Upper lobe of right lung (tissue), 1 donor: ENCODE measurements around the gene PRR23E. TPM values are rescaled to one million over a fixed set of nuclear protein-coding genes. Genes with fewer than 3 reads are reported as not detected.
A peak's percentile ranks its signal among the peaks of the same experiment; 100 is the strongest.

Source experiments
- ATAC-seq: fragments of 200-7000 bp; cut with Tn5 transposase; one replicate; pipeline ENCODE4 v1.9.1; 2020; ENCODE audit warnings: mild to moderate bottlenecking, moderate library complexity
- DNase-seq: peaks from one replicate; pipeline ENCODE4 v3.0.0-alpha.2; 2020
- H3K27ac ChIP-seq: fragments of 200-600 bp; one replicate; pipeline ENCODE4 v1.8.0; 2022
- H3K27me3 ChIP-seq: fragments of 200-600 bp; one replicate; pipeline ENCODE4 v1.8.0; 2022; ENCODE audit warnings: mild to moderate bottlenecking
- H3K36me3 ChIP-seq: fragments of 200-600 bp; one replicate; pipeline ENCODE4 v1.8.0; 2022
- H3K4me1 ChIP-seq: fragments of 200-600 bp; one replicate; pipeline ENCODE4 v1.8.0; 2022
- H3K4me3 ChIP-seq: fragments of 200-600 bp; one replicate; pipeline ENCODE4 v1.8.0; 2022; ENCODE audit warnings: mild to moderate bottlenecking
- H3K9me3 ChIP-seq: fragments of 200-600 bp; one replicate; pipeline ENCODE4 v1.8.0; 2022
- intact Hi-C: fragments of 100-400 bp; cut with DNase I; formaldehyde crosslinking; loops from one replicate; pipeline ENCODE4 v1.11.0; 2022
- total RNA-seq: library from RNA; stranded (reverse); fragmentation: NEBNext Ultra II Directional; extraction: Animal tissue kit (Norgen Biotek cat#: 25700); gene quantifications from one replicate; pipeline ENCODE4 v1.2.1, GENCODE V29; 2021
- TF ChIP-seq, protein P1 (sequence below): fragments of 200-600 bp; IDR thresholded peaks from one replicate; pipeline ENCODE4 v1.8.0; 2022; ENCODE audit warnings: antibody characterized with exemption
- donor health status: DM: no; HTN: yes; CAD: no; lungs with severe emphysema.

Gene PRR23E
- total RNA-seq, 1 donor from 2014 or later: not detected

DNA sequence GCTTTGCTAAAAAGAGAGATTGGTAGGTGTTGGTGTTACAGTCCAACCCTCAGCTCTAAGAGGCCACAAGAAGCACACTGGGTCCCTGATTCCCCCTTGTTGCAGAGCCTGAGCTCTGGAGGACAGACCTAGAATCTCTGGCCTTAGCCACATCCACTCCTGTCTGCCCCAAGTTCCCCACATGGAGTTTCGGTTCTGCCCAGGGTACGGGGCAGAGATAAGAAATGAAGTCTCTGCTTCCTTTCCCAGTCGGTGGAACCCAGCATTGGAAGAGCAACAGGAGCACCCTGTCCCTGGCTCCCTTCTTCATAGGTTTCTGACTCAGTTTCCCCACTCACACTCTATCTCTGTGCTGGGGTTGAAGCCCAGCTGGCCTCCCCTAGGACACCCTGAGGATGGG, 13.2 kb downstream of the PRR23E start:
- peak; percentile 21 for ATAC-seq
- Histone ChIP-seq H3K27me3 (peaks cover 3% of the 10 kb centered on the region), H3K4me1 (no peaks in the 10 kb centered on the region), H3K36me3 (no peaks in the 10 kb centered on the region), H3K4me3 (no peak overlapping the region), H3K27ac (no peak overlapping the region), H3K9me3 (no peaks in the 10 kb centered on the region)
- intact Hi-C loops: no loop called here
- no peak for DNase-seq
- TF ChIP-seq, protein P1, sequence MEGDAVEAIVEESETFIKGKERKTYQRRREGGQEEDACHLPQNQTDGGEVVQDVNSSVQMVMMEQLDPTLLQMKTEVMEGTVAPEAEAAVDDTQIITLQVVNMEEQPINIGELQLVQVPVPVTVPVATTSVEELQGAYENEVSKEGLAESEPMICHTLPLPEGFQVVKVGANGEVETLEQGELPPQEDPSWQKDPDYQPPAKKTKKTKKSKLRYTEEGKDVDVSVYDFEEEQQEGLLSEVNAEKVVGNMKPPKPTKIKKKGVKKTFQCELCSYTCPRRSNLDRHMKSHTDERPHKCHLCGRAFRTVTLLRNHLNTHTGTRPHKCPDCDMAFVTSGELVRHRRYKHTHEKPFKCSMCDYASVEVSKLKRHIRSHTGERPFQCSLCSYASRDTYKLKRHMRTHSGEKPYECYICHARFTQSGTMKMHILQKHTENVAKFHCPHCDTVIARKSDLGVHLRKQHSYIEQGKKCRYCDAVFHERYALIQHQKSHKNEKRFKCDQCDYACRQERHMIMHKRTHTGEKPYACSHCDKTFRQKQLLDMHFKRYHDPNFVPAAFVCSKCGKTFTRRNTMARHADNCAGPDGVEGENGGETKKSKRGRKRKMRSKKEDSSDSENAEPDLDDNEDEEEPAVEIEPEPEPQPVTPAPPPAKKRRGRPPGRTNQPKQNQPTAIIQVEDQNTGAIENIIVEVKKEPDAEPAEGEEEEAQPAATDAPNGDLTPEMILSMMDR: no peak

DNA sequence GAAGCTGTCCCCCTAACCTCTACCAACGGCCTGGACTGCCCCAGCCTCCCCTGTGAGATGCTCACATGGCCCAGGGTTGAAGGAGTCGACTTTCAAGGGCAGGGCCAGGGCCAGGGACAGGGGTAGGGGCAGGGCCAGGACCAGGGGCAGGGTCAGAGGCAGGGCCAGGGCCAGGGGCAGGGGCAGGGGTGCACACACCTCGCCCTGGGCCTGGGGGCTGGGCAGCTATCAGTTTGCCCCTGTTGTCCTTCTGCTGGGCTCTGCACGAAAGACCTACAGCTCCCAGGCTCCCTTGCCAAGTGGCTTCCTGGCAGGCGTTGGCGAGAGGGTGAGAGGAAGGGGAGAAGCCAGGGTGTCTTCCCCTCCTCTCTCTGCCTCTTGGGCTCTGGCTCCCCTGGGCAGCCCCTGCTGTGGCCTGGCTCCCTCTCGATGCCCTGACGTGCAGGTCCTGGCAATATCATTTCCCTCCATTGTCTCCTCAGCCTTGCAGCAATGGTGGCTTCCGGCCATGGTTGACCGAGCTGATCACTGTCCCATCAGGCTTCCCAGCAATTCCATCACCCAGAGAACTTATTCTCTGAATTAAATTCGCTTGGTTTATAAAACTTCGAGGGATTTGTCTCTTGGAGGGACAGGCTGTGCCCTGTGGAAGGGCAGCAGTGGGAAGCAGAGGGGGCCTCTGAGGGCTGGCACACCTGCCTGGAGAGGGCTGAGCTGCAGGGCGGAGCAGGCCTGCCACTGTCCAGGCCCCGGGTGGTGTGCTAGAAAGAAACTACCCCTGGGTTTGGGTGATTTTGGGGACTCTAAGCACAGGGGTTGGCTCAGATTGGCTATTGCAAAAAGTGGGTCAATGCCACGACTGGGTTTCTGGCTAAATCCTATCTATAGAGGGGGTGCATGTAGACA, 13.9 kb downstream of the PRR23E start:
- H3K9me3 ChIP-seq: no peaks in the 10 kb centered on the region
- ATAC-seq: peak; percentile 6
- no peak overlapping the region for H3K4me3 ChIP-seq
- no peaks in the 10 kb centered on the region for H3K36me3 ChIP-seq
- intact Hi-C loops: no loop called here
- no peak overlapping the region for H3K27ac ChIP-seq
- DNase-seq: no peak
- peaks cover 2% of the 10 kb centered on the region for H3K27me3 ChIP-seq
- no peaks in the 10 kb centered on the region for H3K4me1 ChIP-seq
- TF ChIP-seq, protein P1: no peak

DNA sequence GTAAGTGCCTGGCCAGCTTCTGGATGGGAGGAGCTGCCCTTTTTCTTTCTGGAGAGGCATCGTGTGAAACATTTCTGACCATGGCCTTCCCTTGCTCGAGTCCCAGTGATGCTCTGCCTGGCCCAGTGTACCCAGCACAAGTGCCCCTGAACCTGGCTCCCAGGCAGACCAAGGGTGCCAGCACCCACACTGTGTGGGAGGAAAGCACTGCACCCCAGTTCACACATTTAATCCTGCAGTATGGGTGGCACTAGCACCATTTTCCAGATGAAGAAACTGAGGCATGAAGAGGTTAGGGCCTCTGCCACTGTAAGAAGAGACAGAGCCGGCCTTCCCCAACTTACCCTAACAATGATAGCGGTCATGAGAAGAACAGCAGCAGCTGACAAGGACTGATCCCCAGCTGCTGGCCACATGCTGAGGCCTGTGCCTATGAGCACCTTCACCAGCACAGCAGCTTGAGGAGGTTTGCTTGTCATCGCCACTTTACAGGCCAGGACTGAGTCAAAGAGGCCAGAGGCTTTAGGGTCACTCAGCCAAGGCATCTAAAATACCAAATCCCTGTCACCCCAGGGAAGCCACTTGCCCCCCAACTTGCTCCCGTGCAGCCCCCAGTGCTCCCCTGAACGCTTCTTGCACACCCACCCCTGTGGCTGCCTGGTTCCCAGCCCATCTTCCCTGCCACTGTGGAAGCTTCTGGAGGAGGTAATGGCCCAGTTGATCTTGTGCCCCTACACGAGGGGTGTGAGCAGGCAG, 15.0 kb downstream of the PRR23E start:
- Histone ChIP-seq H3K36me3 (no peaks in the 10 kb centered on the region), H3K9me3 (no peaks in the 10 kb centered on the region), H3K27me3 (no peaks in the 10 kb centered on the region), H3K4me1 (no peaks in the 10 kb centered on the region), H3K27ac (no peak overlapping the region), H3K4me3 (no peak overlapping the region)
- intact Hi-C loops: no loop called here
- DNase-seq (no peak), ATAC-seq (no peak)
- TF ChIP-seq, protein P1: no peak

DNA sequence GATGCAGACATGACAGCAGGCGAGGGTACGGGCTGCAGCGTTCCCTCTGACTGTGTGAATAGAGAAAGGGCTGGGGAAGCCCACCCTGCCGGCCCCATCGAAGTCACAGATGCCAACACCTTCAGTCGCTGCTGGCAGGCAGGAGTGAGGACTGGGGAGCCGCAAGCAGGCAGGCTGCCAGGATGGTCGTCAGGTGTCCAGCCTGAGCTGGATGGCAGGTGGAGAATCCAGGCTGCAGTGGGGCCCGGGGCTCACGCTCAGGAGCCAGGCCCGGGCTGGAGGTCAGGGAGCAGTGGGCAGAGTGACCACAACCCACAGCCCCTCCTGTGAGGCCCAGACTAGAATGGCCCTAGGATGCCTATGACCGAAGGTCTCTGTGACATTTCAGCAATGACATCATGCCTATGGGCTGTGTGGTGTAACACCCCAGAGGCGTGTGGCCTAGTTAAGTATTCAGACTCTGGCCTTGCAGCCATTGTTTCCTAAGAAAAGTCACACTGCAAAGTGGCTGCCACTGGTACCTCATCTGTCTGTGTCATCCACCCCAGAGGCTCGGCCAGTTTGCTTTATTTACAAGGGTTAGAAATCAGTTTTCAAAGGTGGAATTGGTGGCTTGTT, 15.7 kb downstream of the PRR23E start:
- Histone ChIP-seq H3K27me3 (no peaks in the 10 kb centered on the region), H3K27ac (no peak overlapping the region), H3K4me1 (no peaks in the 10 kb centered on the region), H3K4me3 (no peak overlapping the region), H3K9me3 (no peaks in the 10 kb centered on the region), H3K36me3 (no peaks in the 10 kb centered on the region)
- ATAC-seq (no peak), DNase-seq (no peak)
- TF ChIP-seq, protein P1: no peak
- intact Hi-C loops: no loop called here

DNA sequence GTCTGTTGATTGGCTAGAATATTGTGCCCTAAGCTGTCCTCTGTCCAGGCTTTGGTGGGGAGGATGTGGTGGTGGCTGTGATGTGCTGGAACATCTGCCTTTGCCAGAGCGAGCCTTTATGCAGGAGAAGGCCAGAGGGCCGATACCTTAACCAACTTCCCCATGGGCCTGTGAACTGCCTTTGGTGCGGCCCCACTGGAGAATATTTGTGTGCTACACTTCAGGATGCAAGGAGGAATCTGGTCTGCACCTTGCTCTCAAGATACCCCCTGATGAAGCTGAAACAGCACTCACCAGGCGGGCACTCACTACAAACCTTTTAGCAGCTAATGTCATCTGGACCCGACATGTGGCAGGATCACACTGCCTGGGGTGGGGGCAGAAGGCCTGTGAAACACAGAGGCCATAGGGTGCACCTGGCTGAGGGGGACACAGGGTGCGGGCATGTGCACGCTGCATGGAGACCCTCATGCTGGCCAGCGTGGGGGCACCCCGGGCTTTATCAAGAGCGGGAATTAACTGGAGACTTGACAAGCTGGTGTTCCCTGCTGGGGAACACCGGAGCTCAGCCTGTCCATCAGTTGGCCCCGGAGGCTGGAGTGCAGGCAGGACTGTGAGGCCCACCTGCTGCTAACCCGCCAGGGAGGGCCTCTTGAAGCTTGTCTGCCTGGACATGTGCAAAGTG, 16.4 kb downstream of the PRR23E start:
- TF ChIP-seq, protein P1: no peak
- H3K27me3 ChIP-seq: no peaks in the 10 kb centered on the region
- intact Hi-C loops: no loop called here

More for the DNA sequence above, 16.4 kb downstream of the PRR23E start:
- no peak for ATAC-seq
- Histone ChIP-seq H3K4me3 (no peak overlapping the region), H3K36me3 (no peaks in the 10 kb centered on the region), H3K27ac (no peak overlapping the region), H3K9me3 (no peaks in the 10 kb centered on the region), H3K4me1 (no peaks in the 10 kb centered on the region)
- DNase-seq: no peak
